Prostate gland (tissue), 2 donors: ENCODE results near the gene ANKRD11.

ENCODE experiments used
- CTCF ChIP-seq, 4 experiments: fragments of 200-600 bp in 2 of 4; fragments of 450-650 bp in 2 of 4; sonication (generic) in 2 of 4; IDR thresholded peaks; 1 replicate in 3 of 4; 2 replicates in 1 of 4; pipeline ENCODE4 v1.5.1; 2016 to 2019; ENCODE audit warnings: antibody characterized with exemption in 4 of 4, mild to moderate bottlenecking in 2 of 4, moderate library complexity in 2 of 4
- POLR2AphosphoS5 ChIP-seq: sonication (generic); formaldehyde crosslinking; IDR thresholded peaks from one replicate; pipeline ENCODE4 v1.6.1; 2017; ENCODE audit warnings: antibody characterized with exemption

DNA sequence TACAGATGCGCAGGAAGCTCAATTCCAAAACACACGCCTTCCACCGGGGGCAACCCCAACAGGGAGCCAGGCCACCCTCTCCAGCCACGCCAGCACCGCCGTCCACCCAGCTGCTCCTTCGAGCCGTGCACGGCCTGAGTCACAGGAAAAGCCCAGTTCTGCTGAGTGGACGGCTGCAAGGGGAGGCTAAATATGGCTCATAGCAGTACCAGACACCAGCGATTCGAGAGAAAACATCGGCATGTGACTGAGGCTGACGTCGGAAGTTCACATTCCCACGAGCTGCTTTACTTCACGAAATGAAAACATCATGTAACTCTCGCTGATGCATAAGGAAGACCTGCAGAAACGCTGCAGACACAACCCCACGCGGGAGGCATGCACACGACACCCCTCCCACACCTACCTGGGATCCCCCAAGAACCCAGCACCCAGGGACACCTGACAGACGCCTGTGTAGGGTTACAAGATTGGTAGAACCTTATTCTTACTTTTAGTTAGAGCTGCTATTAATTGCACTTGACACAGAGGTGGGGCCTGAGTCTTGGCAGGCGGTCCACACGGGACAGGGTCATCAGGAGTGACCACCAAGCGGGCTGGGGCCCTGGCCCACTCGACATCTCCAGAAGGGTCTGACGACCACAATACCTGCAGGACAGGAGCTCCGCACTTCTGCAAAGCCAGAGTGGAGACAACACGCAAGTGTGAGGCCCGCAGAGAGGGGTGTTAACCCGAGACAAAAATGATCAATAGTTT lies 116.8 kb downstream of the ANKRD11 start:
- no peak for TF ChIP-seq POLR2AphosphoS5
- TF ChIP-seq CTCF (IDR thresholded peaks at IDR 0.05), result no peak
